HG03108 (cell line): ENCODE data around the gene CD248.
"Not testable (repeated sequence)": the region's sequence is repeated elsewhere in the genome, so short reads cannot be mapped to it uniquely, and the experiment has no call there.

Source experiments
- ATAC-seq: cut with Tn5 transposase; IDR thresholded peaks from one replicate; pipeline ENCODE4 v1.9.1; 2021; ENCODE audit warnings: moderate library complexity; ENCODE audit not compliant: unreplicated experiment

Gene CD248

DNA sequence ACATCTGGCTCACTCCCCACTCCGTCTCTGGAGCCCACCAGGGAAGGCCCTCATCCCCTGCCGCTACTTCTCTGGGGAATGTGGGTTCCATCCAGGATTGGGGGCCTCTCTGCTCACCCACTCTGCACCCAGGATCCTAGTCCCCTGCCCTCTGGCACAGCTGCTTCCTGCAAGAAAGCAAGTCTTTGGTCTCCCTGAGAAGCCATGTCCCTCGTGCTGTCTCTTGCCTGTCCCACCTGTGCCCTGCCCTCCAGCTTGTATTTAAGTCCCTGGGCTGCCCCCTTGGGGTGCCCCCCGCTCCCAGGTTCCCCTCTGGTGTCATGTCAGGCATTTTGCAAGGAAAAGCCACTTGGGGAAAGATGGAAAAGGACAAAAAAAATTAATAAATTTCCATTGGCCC, 39.8 kb downstream of the CD248 start:
- ATAC-seq = not testable (repeated sequence)

DNA sequence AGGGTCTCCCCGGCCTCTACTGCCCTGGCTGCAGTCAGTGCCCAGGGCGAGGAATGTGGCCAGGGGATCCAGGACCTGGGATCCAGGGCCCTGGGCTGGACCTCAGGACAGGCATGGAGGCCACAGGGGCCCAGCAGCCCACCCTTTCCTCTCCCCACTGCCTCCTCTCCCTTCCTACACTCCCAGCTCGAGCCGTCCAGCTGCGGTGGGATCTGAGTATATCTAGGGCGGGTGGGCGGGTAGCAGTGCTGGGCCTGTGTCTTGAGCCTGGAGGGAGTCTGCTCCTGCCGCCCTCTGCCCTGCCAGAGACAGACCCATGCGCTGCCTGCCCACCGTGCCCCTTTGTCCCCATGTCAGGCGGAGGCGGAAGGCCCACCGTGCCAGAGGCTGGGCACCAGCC, 40.2 kb downstream of the CD248 start:
- ATAC-seq = not testable (repeated sequence)

DNA sequence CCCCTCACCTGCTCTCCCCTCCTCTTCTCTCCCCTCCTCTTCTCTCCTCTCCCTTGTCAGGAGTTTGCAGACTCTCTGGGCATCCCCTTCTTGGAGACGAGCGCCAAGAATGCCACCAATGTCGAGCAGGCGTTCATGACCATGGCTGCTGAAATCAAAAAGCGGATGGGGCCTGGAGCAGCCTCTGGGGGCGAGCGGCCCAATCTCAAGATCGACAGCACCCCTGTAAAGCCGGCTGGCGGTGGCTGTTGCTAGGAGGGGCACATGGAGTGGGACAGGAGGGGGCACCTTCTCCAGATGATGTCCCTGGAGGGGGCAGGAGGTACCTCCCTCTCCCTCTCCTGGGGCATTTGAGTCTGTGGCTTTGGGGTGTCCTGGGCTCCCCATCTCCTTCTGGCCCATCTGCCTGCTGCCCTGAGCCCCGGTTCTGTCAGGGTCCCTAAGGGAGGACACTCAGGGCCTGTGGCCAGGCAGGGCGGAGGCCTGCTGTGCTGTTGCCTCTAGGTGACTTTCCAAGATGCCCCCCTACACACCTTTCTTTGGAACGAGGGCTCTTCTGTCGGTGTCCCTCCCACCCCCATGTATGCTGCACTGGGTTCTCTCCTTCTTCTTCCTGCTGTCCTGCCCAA, 40.7 kb downstream of the CD248 start:
- no peak for ATAC-seq

DNA sequence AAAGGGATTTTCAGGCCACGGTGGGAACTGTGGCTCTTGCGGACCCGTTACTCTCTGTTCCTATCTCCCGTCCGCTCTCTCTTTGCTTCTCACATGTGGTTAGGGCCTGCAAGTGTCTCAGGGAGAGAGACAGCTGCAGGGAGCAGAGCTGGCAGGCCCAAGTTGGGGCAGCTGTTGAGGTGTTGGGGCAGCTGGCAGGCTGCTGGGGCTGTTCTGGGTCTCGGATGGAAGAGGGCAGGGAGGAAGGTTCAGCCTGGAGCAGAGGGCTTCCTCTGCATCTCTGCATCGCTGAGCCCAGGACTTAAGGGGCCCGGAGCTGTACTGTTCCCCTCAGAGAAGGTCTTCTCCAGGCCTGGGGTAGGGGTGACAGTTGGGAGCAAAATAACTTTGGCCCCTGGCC, 41.4 kb downstream of the CD248 start:
- no peak for ATAC-seq

DNA sequence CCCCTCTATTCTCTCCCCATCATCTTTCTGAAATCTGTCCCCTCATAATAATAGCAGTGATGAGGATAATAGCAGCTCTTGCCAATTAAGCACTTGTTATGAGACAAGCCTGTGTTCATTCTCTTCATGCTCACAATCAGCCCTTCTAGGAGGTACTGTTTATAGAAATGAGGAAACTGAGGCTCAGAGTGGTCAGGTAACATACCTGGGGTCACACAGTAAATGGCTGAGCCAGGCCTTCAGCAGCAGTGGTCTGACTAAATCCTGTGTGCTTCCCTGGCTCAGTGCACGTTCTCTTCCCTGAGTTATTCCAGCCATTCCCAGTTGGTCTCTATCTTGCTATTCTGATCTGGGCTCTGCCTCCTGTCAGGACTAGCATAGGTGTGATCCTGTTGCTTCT, 42.6 kb downstream of the CD248 start:
- ATAC-seq = no peak

DNA sequence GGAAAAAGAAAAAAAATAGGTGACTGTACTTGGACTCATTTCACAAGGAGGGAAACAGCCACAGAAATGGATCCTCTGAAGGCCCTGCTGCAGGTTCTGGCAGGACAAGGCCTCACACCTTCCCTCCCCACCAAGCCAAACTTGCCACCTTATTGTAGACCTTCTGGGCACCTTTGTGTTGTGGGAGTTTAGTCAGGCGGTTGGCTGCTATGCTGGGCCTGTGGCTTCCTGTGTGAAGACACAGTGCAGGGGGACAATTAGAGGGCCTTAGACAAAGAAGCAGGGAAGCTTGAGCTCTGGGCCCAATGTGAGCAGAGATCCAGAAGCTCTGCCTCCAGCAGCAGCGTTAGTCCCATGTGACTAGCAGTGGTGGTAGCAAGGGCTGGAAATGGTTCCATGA, 44.2 kb downstream of the CD248 start:
- no peak for ATAC-seq

DNA sequence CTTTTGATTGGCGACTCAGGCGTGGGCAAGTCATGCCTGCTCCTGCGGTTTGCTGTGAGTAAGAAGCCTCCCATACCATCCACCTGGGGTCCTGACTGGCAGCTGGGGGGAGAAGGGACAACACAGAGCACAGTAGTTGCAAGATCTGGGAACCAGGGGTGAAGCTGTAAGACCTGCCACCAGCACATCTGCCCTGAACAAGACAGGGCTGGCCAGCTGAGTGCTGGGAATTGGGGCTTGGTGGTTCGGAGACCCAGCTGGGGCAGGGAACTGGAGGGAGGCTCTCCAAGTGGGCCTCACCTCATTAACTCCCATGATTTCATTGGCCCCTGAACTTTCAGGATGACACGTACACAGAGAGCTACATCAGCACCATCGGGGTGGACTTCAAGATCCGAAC, 45.0 kb downstream of the CD248 start:
- no peak for ATAC-seq

DNA sequence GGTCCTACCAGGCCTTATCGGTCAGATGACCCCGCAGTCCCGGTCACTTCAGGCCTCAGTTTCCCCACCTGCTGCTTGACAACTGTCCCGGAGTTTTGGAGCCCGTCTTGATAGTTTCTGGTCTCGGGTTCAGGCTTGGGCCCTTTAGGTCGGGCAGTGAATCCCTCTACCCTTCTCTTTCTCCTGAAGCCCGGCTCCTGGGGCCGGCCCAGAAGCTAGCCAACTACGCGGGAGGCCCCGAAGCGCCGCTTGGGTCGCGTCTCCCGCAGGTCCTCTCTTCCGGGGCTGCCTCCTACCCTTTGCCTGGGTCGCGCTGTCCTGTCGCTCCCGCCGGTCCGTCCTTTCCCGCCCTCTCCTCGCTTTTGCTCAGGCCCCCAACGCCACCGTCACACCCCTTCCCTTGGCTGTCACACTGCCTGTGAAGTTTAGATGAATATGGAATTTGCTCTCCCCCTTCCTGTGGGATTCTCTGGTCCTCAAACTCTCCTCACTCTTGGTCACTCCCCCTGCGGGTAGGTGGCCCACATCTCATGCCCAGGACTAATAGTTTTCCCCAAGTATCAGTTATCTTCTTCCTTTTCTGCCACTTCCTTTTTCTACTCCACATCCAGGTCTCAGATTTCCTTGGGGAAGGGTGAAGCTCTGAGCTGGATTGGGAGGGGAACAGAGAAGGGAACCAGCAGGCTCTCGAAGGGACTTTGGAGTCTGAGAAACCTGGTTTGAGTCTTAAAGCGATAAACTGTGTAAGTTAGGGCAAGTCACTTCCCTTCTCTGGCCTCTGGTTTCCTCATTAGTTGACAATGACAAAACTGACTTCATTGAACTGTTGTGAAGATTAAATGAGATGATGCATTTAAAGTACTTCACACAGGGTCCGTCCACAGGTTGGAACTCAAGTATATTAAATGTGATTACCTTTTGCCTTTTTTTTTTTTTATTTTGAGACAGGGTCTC, 47.6 kb downstream of the CD248 start:
- no peak for ATAC-seq

DNA sequence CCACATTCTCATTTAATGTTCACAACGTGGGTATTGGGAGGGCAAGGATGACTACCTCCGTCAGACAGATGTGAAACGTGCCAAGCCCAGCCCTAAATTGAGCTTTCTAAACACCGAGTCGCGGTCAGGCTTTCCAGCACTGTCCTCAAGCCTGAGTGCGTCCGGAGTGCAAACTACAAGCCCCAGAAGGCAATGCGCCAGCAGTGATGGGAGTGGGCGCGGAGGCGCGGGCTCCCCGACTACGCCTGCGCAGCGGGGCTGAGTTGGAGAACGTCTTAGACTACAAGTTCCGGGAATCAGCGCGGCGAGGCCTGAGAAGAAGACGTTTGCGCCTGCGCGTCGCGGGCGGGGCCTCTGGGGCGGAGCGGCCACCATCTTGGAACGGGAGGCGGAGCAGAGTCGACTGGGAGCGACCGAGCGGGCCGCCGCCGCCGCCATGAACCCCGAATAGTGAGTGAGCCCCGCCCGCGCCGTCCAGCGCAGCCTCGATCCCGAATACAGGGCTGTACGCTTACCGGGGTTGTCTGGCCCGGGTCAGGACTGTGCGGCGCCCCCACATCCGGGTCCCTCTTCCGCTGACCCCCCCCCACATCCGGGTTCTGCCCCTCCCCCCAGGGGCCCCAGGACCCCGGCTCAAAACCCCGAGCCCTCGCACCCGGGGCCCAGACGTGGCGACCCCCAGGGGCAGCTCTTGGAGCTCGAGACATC, 48.4 kb downstream of the CD248 start, which contains the start of gene RAB1B:
RAB1B (plus strand) TSS at position 396 of the 708 bp plus-strand sequence; CDS start at position 437, 41 bp downstream.
- peak; percentile 79 for ATAC-seq

DNA sequence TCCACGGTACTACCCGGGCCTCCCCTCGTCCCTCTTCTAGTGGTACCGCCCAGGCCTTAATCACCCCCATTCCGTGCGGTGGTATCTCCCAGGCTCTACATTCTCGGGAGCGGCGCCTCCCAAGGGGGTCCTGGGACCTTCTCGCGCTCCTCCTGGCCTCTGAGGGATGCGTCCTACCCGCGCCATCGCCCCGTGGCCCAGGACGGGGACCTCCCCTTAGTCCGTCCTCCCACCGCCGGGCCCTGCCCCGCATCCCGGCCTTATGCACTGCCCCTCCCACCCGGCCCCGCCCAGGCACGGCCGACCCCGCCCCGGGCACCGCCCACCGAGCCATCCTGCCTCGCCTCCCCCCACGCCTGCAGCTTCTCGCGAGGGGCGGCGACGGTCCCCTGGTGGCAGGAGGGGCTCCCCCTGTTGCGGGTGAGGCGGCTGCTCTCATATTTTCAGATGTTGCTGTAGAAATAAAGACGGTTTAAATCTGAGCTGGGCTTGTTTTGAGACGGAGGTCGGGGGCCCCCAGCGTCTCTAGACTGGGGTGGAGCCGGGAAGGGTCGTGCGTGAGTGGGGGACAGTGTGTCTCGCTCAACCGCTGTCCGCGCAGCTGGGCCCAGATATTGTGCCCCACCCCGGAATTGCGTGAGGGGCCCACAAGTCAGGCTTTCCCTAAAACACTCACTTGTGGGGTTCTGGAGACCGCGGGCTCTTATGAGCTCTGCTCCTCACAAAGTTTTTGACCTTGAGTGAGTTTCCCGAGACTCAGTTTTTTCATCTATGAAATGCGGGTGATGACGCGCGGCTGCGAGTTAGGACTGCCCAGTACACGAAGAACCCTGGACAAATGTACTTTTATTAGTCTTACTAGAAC, 49.2 kb downstream of the CD248 start:
- peak; percentile 51 for ATAC-seq

DNA sequence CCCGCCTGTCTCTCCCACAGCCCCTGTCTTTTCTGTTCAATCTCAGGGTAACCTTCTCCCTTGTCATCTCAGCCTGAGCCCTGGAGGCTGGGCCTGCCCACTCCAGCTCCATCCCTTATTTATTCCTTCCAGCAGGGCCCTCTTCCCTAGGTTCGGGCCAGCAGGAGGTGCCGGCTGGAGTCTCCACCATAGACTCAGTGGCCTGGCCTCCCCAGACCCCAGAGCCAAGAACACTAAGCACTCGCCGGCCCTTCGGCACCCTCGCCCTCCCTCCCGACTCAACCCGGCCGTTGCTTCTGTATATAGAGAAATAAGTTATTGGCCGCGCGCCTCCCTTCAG, 49.8 kb downstream of the CD248 start:
- ATAC-seq = no peak

DNA sequence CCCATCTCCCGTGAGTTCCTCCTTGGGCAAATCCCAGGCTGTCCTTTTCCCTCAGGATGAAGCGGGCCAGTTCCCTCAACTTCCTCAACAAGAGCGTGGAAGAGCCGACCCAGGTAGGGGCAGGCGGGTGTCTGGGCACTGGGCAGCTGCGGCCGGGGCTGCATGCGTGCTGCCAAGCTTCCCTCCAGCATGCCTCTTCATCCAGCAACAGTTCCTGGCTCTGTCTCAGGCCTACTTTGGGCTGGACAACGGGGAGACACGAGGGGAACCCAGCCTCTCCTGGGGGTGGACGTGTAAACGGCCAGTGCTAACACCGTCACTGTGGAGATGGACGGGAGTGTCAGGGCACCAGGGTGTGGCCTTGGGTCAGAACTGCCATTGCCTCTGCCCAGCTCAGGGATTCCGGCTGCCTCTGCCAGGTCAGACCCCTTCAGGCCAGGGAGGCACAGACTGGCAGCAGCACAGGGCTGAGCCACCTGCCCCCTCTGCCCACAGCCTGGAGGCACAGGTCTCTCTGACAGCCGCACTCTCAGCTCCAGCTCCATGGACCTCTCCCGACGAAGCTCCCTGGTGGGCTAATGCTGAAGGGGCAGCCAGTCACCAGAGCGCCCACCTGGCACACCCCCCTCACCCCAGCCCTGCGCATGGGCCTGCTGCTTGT, 50.3 kb downstream of the CD248 start:
- ATAC-seq = no peak

DNA sequence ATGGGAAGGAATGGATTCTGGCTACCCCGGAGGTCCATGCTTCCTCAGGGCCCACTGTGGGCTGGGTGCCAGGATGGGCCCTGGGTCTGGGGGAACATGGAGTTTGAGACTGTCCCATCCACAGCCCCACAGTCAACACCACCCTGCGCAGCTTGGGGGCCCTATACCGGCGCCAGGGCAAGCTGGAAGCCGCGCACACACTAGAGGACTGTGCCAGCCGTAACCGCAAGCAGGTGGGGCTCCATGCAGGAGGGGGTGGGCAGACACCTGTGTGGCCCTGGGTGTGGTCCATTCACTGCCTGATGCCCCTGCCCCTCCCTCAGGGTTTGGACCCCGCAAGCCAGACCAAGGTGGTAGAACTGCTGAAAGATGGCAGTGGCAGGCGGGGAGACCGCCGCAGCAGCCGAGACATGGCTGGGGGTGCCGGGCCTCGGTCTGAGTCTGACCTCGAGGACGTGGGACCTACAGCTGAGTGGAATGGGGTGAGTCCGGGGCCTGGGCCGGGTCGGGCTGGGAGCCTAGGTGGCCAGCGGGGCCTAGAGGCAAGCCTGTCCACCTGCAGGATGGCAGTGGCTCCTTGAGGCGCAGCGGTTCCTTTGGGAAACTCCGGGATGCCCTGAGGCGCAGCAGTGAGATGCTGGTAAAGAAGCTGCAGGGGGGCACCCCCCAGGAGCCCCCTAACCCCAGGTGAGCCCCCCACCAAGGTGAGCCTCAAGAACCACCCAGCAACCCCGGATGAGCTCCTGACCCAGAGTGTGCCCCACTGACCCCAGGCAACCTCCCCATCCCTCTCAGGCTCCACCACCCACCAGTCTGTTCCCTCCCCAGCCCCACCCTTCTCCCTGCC, 51.1 kb downstream of the CD248 start:
- ATAC-seq = no peak

DNA sequence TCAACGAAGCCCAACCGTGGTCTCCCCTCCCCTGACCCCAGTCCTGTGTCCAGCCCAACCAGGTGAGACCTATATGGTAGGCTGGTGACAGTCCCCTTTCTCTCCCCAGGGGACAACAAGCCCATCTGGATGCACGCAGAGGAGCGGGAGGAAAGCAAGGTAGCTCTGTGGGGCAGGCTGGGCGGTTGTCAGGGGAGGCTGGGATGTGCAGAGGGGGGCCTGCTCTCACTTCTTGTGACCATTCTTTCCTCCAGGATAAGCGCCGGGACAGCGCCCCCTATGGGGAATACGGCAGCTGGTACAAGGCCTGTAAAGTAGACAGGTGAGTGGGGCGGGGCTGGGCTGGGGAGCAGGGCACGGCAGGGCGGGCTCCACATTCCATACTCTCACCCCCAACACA, 51.9 kb downstream of the CD248 start:
- no peak for ATAC-seq
